Measurements from ENCODE around the gene FAT3.

GRCh38 chr11:92198268-92198667 is 26.4 kb upstream of the FAT3 start:
- TF ChIP-seq CTCF (IDR thresholded peaks at IDR 0.05) (no peak), POLR2A (IDR thresholded peaks at IDR 0.05) (no peak)

Measured in esophagus squamous epithelium (tissue), 4 donors.